RWPE1 (cell line): ENCODE measurements around the gene ZDHHC8.

Source experiments
- CTCF ChIA-PET: fragments of 350-600 bp; sonication (Branson Sonifier 250); formaldehyde crosslinking; extraction: SDS; loops from one replicate; lab custom pipeline; 2021; lab: Yijun Ruan, JAX
- POLR2A ChIA-PET: fragments of 400-600 bp; formaldehyde crosslinking; extraction: SDS; loops from one replicate; lab custom pipeline; 2020; ENCODE audit warnings: antibody characterized with exemption; ENCODE audit not compliant: low non-redundant PET; lab: Yijun Ruan, JAX
- DNase-seq: peaks from one replicate; pipeline ENCODE4 v3.0.0; 2012; ENCODE audit warnings: low spot score
- H3K27ac ChIP-seq: fragments of 450-650 bp; 2 replicates; pipeline ENCODE4 v1.5.1; 2017
- TF ChIP-seq, protein P1 (sequence below): fragments of 450-650 bp; conservative IDR thresholded peaks from 2 replicates; pipeline ENCODE4 v1.5.1; 2017; ENCODE audit warnings: low read depth, mild to moderate bottlenecking

ZDHHC8 gene

DNA sequence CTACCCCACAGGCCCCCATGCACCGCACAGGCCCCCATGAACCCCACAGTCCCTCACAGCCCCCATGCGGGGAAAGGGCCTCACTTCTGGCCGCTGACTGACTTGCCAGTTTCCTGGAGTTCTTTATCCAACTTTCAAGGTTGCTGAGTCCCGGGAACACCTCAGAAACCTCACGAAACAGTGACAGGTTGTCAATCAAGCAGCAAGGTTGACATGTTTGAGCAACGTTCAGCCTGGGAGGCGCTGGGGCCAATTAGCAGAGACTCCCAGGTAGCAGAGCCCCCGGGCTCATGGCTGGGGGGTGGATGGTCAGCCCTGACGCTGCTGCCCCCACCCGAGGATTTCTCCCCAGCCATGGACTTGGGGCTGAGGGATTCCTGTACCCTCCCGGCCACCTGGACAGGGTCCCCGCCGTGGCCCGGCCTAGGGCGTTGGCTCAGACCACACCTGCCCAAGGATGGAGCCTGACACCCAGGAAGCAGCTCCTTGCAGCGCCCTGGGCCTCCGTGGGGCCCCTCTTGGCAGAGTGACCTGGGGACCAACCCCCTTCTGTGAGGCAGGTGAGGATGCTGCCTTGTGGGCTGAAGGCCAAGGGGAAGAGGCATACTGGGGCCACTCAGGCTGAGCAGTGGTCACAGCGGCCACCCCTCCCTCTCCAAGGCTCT, 53.0 kb downstream of the ZDHHC8 start:
- no peak overlapping the region for H3K27ac ChIP-seq
- TF ChIP-seq, protein P1, sequence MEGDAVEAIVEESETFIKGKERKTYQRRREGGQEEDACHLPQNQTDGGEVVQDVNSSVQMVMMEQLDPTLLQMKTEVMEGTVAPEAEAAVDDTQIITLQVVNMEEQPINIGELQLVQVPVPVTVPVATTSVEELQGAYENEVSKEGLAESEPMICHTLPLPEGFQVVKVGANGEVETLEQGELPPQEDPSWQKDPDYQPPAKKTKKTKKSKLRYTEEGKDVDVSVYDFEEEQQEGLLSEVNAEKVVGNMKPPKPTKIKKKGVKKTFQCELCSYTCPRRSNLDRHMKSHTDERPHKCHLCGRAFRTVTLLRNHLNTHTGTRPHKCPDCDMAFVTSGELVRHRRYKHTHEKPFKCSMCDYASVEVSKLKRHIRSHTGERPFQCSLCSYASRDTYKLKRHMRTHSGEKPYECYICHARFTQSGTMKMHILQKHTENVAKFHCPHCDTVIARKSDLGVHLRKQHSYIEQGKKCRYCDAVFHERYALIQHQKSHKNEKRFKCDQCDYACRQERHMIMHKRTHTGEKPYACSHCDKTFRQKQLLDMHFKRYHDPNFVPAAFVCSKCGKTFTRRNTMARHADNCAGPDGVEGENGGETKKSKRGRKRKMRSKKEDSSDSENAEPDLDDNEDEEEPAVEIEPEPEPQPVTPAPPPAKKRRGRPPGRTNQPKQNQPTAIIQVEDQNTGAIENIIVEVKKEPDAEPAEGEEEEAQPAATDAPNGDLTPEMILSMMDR, result no peak
- ChIA-PET POLR2A (no interaction called here), CTCF (no interaction called here)
- no peak for DNase-seq

DNA sequence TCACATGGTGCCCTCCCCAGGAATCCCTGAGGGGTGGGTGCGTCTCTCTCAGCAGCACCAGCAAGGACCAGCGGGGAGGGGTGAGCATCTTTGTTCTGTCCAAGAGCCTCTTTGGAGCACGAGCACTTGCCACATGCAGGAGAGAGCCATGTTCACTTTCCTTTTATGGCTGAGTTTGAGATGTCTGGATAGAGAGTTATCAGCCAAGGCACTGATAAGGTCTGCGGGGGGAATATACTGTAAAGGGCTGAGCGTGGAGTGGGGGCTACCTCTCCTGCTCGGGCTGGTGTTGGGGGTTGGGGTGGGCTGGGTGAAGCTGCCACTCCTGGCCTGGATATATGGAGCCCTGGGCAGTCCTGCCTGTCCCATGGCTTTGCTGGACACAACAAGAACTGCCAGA, 54.1 kb downstream of the ZDHHC8 start:
- DNase-seq, result no peak
- ChIA-PET POLR2A (no interaction called here), CTCF (no interaction called here)
- TF ChIP-seq, protein P1, result no peak
- no peak overlapping the region for H3K27ac ChIP-seq

DNA sequence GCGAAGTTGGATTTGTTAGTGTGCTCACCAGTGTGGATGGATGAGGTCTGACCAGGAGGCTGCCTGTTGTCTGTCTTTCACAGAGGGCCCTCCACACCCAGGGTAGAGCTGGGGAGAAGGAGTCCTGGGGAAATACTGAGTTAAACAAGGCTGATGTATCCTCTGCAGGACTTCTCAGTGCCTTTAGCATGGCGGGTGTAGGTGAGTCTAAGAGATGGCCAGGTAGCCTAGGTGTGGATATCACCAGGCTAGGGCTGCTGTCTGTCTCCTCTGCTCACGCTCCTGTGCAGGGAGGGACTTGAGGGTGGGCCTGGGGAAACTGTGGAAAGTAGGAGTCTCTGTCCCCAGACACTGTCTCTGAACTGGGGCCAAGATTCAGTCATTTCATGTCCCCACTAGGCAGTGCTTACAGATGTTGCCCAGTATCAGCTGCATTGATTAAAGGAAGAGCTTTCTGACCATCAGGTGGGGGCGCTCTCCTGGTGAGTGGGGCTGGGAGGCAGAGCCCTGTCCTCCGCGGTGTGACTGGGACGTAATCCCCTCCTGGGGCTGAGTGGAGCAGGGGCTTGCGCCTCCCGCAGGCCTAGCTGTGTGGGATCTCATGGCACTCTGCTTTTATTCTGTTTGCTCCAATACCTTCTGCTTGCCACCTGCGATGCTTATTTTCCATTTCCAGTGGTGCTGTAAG, 54.7 kb downstream of the ZDHHC8 start:
- DNase-seq, result no peak

DNA sequence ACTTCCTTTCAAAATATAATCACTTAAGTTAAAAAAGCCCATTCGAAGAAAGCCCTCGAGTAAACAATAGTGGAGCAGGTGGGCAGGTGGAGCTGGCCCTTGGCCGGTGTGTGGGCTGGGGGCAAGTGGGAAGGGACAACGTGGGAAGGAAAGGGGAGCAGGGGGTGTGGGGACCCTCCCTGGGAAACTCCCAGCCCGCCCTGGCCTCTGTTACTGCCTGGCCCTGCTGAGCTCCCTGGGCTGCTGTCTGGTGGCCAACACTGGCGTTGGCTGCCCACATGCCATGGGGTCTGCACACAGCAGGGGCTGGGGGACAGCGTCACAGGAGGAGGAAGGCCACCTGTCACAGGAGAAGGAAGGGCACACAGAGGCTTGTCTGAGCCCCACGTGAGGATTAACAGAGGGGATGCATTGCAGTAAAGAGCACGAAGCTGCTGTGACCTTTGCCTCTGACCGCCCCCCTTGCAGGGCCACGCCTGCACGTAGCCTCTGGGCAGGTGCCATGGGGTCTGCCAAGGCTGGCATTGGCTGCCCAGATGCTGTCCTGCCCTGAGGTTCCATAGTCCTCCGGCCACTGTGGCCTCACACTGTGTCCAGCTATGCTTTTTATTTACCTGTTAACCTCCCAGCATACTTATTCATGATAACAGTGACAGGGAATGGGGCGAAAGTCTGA, 55.4 kb downstream of the ZDHHC8 start:
- TF ChIP-seq, protein P1, result no peak
- CTCF ChIA-PET, result no interaction called here
- POLR2A ChIA-PET, result no interaction called here
- H3K27ac ChIP-seq, result no peak overlapping the region
- DNase-seq, result no peak

More for the DNA sequence above, 54.7 kb downstream of the ZDHHC8 start:
- CTCF ChIA-PET, result no interaction called here
- H3K27ac ChIP-seq, result no peak overlapping the region
- POLR2A ChIA-PET, result no interaction called here
- TF ChIP-seq, protein P1, result no peak

DNA sequence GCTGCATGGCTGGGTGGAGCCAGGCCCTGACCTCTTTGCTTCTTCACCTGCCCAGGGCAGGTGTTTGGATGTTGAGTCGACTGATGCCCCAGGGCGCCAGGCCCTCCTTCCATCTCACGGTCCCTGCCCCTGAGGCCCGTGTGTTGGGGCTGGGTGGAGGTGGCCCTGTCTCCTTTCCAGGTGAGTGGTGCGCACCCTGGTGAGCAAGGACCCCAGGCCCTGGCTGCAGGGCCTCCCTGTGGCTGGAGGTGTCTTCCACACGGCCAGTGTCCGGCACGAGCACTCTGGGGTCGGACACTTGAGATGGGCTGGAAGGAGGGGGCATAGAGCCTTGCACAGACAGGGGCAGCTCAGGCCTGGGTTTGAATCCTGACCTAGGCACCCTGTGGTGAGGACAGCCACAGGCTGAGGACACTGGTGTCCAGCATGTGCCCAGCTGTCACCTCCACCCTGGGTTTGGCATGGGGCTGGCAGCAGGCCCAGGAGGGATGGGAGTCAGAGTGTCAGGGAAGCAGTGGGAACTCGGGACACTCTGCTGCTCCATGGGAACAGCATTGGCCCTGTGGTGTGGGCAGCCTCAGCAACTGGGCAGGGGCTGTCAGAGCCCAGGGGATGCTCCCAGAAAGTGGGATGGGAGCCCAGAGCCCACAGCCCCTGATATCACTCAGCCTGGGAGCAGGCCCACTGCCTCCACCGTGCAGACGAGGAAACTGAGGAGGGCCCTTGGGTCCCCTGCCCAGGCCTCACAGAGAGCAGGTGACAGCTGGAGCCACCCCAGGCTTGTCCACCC, 56.4 kb downstream of the ZDHHC8 start:
- ChIA-PET POLR2A (no interaction called here), CTCF (no interaction called here)
- H3K27ac ChIP-seq, result no peak overlapping the region
- DNase-seq, result no peak
- TF ChIP-seq, protein P1, result no peak

DNA sequence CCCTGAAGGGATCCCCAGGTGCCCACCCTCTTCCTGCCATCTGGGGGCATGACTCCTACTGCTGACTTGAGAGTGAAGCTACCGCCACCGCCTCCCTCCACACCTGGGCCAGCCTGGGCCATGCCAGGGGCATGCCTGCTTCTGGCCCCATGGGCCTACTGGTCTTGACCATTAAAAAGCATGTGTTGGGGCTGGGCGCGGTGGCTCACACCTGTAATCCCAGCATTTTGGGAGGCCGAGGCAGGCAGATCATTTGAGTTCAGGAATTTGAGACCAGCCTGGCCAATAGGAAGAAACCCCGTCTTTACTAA, 56.9 kb downstream of the ZDHHC8 start:
- no peak overlapping the region for H3K27ac ChIP-seq
- ChIA-PET POLR2A (no interaction called here), CTCF (no interaction called here)
- TF ChIP-seq, protein P1, result no peak
- no peak for DNase-seq
